HG03558 (cell line): ENCODE results near the gene PEDS1.
"Not testable (repeated sequence)": the region's sequence is repeated elsewhere in the genome, so short reads cannot be mapped to it uniquely, and the experiment has no call there.

ENCODE experiments used
- ATAC-seq: cut with Tn5 transposase; IDR thresholded peaks from one replicate; pipeline ENCODE4 v1.9.1; 2021; ENCODE audit warnings: moderate number of reproducible peaks; ENCODE audit not compliant: unreplicated experiment; ENCODE audit errors: extremely low read depth

The PEDS1 gene

DNA sequence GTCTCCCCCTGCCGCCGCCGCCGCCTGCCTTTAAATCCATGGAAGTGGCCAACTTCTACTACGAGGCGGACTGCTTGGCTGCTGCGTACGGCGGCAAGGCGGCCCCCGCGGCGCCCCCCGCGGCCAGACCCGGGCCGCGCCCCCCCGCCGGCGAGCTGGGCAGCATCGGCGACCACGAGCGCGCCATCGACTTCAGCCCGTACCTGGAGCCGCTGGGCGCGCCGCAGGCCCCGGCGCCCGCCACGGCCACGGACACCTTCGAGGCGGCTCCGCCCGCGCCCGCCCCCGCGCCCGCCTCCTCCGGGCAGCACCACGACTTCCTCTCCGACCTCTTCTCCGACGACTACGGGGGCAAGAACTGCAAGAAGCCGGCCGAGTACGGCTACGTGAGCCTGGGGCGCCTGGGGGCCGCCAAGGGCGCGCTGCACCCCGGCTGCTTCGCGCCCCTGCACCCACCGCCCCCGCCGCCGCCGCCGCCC lies 37.6 kb upstream of the PEDS1 start:
- no peak for ATAC-seq

DNA sequence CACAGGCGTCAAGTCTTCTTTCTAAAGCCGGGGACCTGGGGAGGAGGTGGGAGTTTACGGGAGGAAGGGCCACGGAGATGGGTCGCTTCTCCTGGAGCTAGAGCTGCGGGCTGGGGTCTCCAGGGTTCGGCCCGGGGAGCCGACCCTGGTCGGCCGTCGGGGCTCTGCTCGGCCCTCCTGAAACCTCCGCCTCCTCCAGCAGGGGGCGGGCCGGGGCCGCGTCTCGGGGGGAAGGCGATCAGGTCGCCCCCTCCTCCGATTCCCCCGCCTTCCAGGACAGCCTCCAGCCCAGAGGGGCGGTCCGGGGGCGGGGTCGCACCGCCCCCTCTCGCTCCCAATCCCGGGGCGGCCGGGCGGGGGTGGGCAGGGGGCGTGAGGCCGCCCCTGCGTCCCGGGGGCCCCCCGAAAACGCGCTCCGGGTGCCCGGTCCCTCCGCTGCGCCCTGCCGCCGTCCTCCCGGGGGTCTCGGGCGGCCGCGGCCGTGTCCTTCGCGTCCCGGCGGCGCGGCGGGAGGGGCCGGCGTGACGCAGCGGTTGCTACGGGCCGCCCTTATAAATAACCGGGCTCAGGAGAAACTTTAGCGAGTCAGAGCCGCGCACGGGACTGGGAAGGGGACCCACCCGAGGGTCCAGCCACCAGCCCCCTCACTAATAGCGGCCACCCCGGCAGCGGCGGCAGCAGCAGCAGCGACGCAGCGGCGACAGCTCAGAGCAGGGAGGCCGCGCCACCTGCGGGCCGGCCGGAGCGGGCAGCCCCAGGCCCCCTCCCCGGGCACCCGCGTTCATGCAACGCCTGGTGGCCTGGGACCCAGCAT lies 36.9 kb upstream of the PEDS1 start, which contains the start of gene CEBPB:
TSS of gene CEBPB (plus strand) at position 580 of the 814 bp plus-strand sequence. CDS start at position 784, 204 bp downstream.
- no peak for ATAC-seq

DNA sequence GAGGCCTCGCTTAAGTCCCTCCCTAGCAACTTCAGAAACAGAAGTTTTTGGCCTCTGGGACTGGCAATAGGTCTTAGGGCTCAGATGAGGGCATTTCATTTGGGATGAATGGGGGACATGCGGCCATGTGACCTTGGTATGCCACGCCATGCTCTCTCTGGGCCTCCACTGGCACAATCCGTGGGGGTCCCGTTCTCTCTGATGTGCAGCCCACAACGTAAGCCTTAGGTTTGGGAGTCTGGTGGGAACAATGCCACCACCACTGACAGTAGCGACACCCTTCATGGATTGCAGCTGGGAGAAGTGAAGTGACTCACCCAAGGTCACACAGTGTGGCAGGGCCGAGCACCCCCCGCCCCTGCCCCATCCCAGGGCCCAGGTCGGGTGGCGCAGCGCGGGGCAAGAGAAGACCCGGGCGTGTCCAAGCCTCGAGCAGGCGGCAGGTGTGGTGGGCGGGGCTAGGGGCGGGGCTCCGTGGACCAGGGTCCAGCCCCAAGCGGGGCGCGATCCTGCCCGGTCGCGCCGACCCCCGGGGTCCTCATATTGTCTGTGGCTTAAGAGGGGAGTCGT lies 36.2 kb upstream of the PEDS1 start:
- no peak for ATAC-seq

DNA sequence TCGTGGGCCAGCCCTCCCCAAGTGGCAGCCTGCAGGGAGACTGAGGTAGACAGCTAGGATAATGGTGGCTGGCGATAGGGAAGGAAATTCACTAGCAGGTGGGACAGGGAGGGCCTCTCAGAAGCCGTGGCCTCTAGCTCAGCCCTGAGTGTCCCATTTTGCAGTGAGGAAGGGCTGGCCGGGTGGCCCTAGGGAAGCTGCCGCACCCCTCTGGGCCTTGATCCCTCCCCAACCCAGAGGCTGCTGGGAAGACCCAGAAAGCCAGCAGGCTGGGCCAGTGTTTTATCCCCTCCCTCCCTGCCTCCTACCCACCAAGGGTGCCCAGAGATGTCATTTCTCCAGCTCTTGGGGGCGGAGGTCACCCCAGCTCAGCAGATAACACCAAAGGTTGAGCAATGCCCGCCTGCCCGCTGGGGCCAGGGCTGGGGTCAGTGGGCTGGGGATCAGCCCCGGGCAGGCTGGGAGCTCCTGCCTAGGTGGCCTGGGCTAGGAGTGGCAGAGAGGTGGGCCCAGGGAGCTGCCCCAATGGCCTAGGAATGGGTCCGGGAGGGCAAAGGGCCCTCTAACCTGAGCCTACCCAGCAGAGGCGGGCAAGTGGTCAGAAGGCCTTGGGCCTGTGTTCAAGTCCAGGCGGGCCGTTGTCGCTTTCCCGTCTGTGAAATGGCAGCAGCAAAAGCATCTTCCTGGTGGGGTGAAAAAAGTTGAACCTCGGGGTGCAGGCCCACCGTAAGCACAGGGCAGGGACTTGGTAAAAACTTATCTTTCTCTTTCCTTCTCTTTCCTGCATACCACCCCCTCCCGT lies 35.6 kb upstream of the PEDS1 start:
- ATAC-seq, result no peak

DNA sequence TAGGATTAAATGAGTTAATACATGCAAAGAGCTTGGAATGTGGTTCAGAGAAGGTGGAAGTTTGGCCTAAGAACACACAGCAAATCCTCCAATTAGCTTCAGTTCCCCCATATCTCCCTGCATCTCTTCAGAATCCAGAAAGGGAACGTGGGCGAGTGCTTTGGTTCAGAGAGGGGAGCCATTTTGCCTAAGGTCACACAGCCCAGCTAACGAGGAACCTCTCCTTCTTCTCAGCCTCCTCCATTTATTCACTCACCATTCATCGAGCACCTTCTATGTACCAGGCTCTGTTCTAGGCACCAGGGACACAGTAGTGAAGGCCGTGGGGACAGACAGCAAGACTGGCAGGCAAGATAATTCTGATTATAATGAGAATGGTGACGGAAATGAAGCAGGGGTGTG lies 34.8 kb upstream of the PEDS1 start:
- ATAC-seq, result no peak

DNA sequence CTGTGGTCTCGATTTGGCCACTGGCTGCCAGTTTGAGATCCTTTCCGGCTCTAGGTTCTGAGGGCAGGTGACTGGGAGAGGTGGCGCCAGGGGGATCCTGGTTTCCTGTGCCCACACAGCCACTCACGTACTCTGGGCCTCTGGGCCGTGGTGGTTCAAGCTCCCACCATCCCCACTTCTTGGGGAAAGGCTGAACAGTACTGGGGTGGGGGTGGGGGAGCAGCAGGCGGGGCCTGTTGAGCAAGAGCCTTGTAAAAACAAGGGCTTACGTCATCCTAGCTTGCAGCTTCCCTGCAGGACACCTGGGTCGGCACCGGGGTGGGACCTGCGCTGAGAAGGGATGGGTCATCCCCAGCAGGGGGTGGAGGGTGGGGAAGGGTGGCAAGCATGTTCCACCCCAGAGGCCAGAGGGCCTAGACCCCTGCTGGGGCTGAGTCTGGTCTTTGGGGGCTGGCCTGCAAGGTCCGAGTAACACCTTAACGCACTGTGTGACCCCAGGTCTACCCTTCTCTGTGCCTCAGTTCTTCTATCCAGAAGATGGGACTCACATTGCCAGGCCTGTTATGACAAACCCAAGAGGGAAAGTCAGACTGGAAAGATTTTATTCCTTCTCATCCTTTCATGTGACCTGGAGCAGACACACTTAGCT lies 34.0 kb upstream of the PEDS1 start:
- no peak for ATAC-seq

DNA sequence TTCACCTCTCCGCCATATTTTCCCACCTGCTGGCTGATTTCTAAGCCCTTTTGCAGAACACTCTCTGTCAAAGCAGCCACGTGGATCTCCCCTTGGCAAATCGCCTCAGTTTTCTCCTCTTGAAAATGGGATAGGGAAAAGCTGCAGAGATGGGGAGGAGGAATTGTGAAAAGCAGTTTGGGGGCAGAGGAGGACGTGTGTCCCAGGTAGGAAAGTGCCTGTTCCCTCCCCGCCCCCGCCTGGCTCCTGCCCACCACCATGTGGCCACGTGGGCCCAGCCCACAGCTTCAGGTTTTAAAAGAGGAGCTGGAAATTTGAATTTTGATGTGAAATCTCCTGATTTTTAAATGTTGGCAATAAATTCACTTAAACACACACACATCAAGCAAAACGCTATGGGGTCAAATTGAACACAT lies 33.5 kb upstream of the PEDS1 start:
- ATAC-seq, result no peak

DNA sequence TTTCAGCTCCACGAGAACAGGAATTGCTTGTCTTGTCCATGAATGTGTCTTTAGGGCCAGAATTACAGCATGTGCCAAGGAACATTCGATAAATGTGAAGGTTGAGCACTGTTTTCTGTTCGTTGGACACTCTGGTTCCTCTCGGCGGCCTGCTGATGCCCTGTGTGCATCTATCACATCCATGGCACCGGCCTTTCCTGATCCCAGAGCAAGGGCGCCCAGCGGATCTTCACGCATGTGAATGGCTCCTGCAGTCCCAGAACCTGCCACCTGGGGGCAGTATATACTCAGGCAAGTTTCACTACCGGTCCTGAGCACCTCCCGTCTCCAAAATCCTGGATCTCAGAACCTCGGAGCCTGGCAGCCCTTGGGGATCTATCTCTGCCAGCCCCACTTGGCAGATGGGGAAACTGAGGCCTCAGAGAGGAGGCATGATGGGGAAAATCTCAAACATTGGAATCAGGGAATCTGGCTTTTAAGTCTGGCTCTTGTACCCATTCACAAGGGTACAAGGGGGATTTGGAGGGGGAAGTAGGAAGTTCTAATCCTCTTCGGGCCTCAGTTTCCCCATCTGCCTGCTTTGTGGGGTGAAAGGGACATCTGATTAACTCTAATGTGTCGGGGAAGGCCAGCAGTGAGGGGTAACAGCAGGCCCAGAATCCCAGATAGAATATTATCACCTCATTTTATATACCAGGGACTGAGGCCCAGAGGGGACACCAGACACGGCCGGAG lies 32.8 kb upstream of the PEDS1 start:
- no peak for ATAC-seq

DNA sequence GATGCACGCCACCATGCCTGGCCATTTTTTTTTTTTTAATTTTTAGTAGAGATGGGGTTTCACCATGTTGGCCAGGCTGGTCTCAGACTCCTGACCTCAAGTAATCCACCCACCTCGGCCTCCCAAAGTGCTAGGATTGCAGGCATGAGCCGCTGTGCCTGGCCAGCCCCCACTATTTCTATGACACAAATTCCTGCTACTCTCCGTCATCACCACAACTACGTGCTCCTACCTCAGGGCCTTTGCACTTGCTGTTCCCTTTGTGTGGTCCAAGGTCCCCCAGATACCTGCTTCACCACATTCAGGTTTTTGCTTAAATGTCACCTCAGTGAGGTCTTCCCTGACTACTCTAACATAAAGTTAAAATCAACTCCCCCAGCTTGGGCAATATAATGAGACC lies 31.9 kb upstream of the PEDS1 start:
- no peak for ATAC-seq

DNA sequence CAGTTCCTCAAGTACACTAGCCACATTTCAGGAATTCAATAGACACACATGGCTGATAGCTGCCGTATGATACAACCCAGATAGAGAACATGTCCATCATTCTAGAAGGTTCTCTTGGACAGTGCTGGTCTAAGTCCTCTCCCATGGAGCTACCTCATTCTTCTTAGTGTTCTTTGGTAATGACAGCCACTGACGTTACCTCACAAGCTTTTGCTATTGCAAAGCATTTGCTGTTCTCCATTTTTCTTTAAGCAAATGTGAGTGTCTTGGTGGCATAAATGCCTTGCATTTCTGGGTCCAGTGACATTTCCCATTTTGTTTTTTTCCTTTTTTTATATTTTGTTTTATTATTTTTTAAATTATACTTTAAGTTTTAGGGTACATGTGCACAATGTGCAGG lies 28.8 kb upstream of the PEDS1 start:
- ATAC-seq, result no peak

DNA sequence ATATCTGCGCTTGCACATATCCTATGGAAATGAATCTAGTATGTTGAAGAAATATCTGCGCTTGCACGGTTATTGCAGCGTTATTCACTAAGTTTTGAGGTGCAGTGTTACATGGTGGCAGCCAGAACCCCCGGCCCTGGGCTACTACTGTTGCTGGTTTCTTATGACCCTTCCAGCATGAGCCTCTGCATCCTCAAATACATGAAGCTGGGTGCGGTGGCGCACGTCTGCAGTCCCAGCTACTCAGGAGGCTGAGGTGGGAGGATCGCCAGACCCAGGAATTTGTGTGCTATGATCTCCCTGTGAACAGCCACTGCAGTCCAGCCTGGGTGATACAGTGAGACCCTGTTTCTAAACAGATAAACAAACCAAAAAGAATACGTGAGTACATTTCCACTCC lies 27.8 kb upstream of the PEDS1 start:
- no peak for ATAC-seq

DNA sequence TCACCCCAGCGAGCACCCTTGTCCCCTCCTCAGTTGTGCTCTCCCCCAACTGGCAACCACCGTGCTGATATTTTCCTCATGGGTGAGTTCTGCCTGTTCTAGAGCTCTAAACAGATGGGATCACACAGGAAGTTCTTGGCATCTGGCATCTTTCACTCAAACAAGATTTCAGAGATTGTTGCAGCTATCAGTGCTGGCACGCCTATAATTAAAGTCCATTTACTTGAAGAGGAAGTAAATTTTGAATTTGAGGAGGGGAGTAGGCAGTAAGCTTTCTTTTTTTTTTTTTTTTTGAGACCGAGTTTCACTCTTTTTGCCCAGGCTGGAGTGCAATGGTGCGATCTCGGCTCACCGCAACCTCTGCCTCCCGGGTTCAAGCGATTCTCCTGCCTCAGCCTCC lies 25.1 kb upstream of the PEDS1 start:
- not testable (repeated sequence) for ATAC-seq

DNA sequence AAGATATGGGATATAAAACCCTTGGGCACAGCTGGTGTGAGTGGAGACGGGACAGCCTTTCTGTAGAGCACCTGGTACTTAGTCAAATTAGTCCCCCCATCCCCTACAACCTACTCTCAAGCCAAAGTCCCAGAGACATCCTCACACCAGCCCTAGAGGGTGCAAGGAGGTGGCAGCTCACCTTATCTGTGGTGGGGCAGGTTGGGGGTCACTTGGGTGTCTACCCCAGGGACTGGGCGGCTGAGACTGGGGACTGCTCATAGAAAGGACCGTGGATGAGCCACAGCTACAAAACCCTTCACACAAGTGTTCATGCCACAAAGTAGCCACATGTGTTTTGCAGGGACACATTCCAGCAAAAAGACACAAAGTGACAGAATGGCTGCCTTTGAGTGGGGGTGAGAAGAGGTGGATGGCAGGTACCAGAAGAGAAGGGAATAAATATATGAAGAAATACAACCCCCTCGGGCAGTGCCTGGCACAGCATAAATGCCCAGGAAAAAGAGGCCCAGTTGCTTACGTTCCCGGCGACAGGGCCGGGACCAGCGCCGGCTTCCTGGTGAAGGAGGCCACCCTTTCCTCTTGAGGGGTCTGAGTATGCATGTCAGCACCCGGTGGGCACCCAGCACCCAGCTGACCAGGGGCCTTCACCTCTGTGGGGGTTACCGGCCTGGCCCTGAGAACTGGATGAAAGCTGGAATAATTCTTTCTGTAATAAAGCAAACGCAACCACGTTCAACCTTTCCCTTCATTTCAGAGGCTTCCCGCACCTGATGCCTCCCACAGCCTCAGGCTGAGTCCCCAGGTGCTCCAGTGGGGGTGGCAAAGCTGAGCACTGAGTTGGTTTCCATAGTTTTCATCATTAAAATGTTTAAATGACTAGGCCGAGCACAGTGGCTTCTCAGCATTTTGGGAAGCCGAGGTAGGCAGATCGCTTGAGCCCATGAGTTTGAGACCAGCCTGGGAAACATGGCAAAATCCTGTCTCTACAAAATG lies 22.7 kb upstream of the PEDS1 start:
- ATAC-seq, result no peak

DNA sequence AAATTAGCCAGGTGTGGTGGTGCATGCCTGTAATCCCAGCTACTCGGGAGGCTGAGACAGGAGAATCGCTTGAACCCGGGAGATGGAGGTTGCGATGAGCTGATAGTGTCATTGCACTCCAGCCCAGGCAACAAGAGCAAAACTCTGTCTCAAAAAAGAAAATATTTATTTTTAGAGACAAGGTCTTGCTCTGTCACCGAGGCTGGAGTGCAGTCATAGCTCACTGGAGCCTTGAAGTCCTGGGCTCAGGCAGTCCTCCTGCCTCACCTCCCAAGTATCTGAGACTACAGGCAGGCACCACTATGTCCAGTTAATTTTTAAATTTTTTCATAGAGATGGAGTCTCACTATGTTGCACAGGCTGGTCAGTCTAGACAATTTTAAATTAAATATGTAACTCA lies 20.9 kb upstream of the PEDS1 start:
- ATAC-seq, result no peak

DNA sequence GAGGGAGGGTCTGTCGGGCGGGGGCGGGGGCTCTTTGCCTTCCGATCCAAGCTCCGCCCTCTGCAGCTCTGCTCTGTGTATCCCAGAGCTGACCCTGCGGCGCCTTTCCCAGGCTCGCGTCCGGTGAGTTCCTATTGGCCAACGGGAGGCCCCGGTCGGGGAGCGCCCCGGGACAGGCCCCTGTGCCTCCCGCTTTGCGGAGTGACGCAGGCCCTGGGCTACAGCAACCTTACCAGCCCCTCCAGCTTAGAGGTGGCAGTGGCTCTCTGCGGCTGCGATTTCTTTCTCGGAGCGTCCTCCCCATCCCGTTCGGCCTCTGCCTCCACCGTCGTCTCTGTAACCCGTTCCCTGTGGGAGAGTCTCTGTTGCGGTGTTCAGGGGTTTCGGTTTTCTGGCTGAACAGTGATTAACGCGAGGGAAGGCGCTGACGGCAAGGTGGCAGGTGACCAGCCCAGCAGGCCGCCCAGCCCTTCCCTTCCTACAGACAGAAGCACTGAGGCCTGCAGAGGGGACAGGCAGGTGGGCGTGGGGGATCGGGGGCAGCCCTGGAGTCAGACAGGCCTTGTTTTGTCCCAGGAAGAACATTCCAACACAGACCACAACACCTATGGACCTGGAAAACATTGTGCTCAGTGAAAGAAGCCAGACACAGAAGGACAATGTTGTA lies 19.0 kb upstream of the PEDS1 start:
- no peak for ATAC-seq

DNA sequence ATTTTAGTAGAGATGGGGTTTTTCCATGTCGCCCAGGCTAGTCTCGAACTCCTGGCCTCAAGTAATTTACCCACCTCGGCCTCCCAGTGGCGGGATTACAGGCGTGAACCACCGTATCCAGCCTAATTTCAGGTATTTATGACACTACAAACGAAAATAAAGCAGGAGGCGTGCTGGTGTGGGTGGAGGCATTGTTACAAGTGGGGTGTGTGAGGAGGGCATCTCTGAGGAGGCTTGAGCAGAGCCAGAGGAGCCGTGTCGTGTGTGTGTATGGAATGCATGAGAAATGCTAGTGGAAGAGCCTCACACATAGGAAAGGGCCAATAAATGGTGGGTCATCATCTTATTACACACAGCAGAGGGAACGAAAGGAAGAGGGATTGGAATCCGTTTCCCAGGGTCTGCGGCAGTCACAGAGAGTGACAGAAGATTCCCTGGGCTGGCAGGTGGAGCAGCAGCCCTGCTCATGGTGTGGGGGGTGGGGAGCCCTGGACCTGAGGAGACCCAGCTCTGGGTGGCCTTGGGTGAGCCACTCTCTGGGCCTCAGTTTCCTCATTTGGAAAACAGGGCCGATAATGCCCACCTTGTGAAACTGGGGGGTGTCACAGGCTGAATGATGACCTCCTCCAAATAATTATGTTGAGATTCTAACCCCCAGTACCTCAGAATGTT lies 17.2 kb upstream of the PEDS1 start:
- ATAC-seq, result no peak

DNA sequence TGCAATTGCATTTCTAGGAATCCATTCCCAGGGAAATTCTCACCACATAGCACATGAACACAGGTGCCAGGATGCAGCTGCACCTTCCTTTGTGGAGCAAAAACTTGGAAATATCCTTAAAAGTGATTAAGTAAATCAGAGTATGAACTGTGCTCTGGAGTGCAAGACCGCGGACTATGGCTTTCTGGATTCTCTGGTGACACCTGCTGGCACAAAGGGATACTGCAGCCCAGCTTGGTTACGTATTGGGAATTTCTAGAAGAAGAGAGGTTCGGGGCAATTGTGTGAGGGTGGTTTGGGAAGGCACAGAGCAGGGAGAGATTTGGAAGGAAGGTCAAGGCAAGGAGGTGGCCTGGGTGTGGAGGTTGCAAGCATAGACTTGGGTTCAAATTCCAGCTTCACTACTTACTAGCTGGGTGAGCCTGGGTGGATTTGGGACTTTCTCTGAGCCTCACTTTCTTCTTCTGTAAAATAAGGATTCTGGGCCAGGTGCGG lies 15.9 kb upstream of the PEDS1 start:
- no peak for ATAC-seq
